Measurements from ENCODE around the gene TECTB.

GRCh38 chr10:112241651-112242341, 41.4 kb upstream of the TECTB start:
- TF ChIP-seq CTCF (IDR thresholded peaks at IDR 0.05; ENCODE audit: low read depth, low read length, poor library complexity, severe bottlenecking) (no peak), EZH2phosphoT487 (IDR thresholded peaks at IDR 0.05; ENCODE audit: borderline replicate concordance, low read length) (no peak)
